HL-60 (cell line): ENCODE data around the gene ZNF79.

Source experiments
- DNase-seq, 2 experiments: peaks; one replicate each; pipeline ENCODE4 v3.0.0-alpha.2; 2010 to 2020; ENCODE audit warnings: low read depth in 1 of 2, low spot score in 1 of 2
- H3K27ac ChIP-seq: fragments of 250-450 bp; sonication (Bioruptor Pico); replicated peaks from 2 replicates; pipeline ENCODE4 v1.5.1; 2020; ENCODE audit warnings: mild to moderate bottlenecking, moderate library complexity
- H3K27me3 ChIP-seq: fragments of 250-450 bp; sonication (Bioruptor Pico); 2 replicates; pipeline ENCODE4 v1.5.1; 2021; ENCODE audit warnings: mild to moderate bottlenecking, moderate library complexity; ENCODE audit not compliant: insufficient read depth, poor library complexity, severe bottlenecking
- H3K4me3 ChIP-seq: replicated peaks from 2 replicates; pipeline ENCODE4 v1.5.1; 2011; ENCODE audit warnings: mild to moderate bottlenecking, control low read depth, low read length; ENCODE audit not compliant: insufficient read depth
- CTCF ChIP-seq: IDR thresholded peaks from one replicate; pipeline ENCODE4 v1.5.1; 2011; ENCODE audit warnings: low read length, control low read depth, inconsistent platforms; ENCODE audit not compliant: insufficient read depth
- GABPA ChIP-seq: IDR thresholded peaks from 2 replicates; pipeline ENCODE4 v1.6.1; 2012; ENCODE audit warnings: low read depth
- POLR2AphosphoS5 ChIP-seq: IDR thresholded peaks from 2 replicates; pipeline ENCODE4 v1.6.1; 2012; ENCODE audit warnings: low read depth
- REST ChIP-seq: IDR thresholded peaks from 2 replicates; pipeline ENCODE4 v1.6.1; 2012; ENCODE audit warnings: low read depth; ENCODE audit not compliant: insufficient replicate concordance
- SPI1 ChIP-seq: IDR thresholded peaks from 2 replicates; pipeline ENCODE4 v1.6.1; 2012; ENCODE audit warnings: low read depth, mild to moderate bottlenecking, borderline replicate concordance

Gene ZNF79

GRCh38 chr9:127423476-127423933 is 677 bp upstream of the ZNF79 start:
- no peak for DNase-seq
- no peaks in the 10 kb centered on the region for H3K27me3 ChIP-seq
- peak overlapping the region; percentile 81 for H3K4me3 ChIP-seq
- peak overlapping the region; percentile 73 for H3K27ac ChIP-seq
- no peak for TF ChIP-seq GABPA
- no peak for TF ChIP-seq REST
- no peak for TF ChIP-seq SPI1
- TF ChIP-seq CTCF: no peak
- TF ChIP-seq POLR2AphosphoS5: no peak

GRCh38 chr9:127424676-127424999 is 456 bp downstream of the ZNF79 start:
- DNase-seq: peak in 1 of 2 experiments; percentile 37
- H3K27ac ChIP-seq: peak overlapping the region; percentile 73
- no peak for TF ChIP-seq POLR2AphosphoS5
- no peak for TF ChIP-seq CTCF
- TF ChIP-seq GABPA: no peak
- no peak for TF ChIP-seq REST
- TF ChIP-seq SPI1: no peak

GRCh38 chr9:127426756-127427155 is 2.6 kb downstream of the ZNF79 start:
- no peak for TF ChIP-seq SPI1
- TF ChIP-seq REST: no peak
- TF ChIP-seq GABPA: no peak
- no peak for TF ChIP-seq POLR2AphosphoS5
- no peak for TF ChIP-seq CTCF
- DNase-seq: no peak
- Histone ChIP-seq H3K27ac (no peak overlapping the region), H3K27me3 (no peaks in the 10 kb centered on the region), H3K4me3 (no peak overlapping the region)

More at GRCh38 chr9:127424676-127424999, 456 bp downstream of the ZNF79 start:
- no peaks in the 10 kb centered on the region for H3K27me3 ChIP-seq
- H3K4me3 ChIP-seq: peak overlapping the region; percentile 81
